Transverse colon (tissue), 4 donors: ENCODE results near the gene RAPGEF4. TPM values are rescaled to one million over a fixed set of nuclear protein-coding genes. Genes with fewer than 3 reads are reported as not detected.

Experiments
- DNase-seq: peaks from one replicate; pipeline ENCODE4 v3.0.0-alpha.2; 2019
- H3K27ac ChIP-seq, 4 donors: fragments of 200-600 bp; sonication (generic); 2 replicates each; pipeline ENCODE4 v1.5.1; 2016 to 2018; ENCODE audit warnings: inconsistent platforms in 4 of 4
- H3K27me3 ChIP-seq: fragments of 200-600 bp; sonication (generic); 2 replicates; pipeline ENCODE4 v1.5.1; 2017; ENCODE audit warnings: inconsistent platforms
- H3K36me3 ChIP-seq, 4 donors: fragments of 200-600 bp; sonication (generic); 2 replicates each; pipeline ENCODE4 v1.5.1; 2017 to 2019; ENCODE audit warnings: inconsistent platforms in 4 of 4
- H3K4me1 ChIP-seq, 4 donors: fragments of 200-600 bp; sonication (generic); 2 replicates each; pipeline ENCODE4 v1.5.1; 2017 to 2020; ENCODE audit warnings: inconsistent platforms in 4 of 4
- H3K4me3 ChIP-seq, 4 donors: fragments of 200-600 bp; sonication (generic); 1 replicate in 1 of 4; 2 replicates in 3 of 4; pipeline versions ENCODE4 v1.5.1 to v1.6.1; 2017 to 2019; ENCODE audit warnings: inconsistent platforms in 4 of 4
- H3K9me3 ChIP-seq, 2 donors: fragments of 200-600 bp; sonication (generic); 2 replicates each; pipeline ENCODE4 v1.5.1; 2017 to 2019; ENCODE audit warnings: inconsistent platforms in 2 of 2
- EP300 ChIP-seq: sonication (generic); formaldehyde crosslinking; IDR thresholded peaks from one replicate; pipeline ENCODE4 v1.6.1; 2017; ENCODE audit warnings: antibody characterized with exemption, low read depth
- POLR2A ChIP-seq: fragments of 450-650 bp; IDR thresholded peaks from one replicate; pipeline ENCODE4 v1.6.1; 2016; ENCODE audit warnings: antibody characterized with exemption, mild to moderate bottlenecking, moderate library complexity
- POLR2AphosphoS5 ChIP-seq, 3 donors: sonication (generic); formaldehyde crosslinking; IDR thresholded peaks; one replicate each; pipeline ENCODE4 v1.6.1; 2016; ENCODE audit warnings: antibody characterized with exemption in 3 of 3
- WGBS, 2 donors: methylation state at CpG; one replicate each; pipeline ENCODE4 v1.1.5; 2018; ENCODE audit warnings: low coverage in 1 of 2; 5-methylcytosine and 5-hydroxymethylcytosine counted together
- in situ Hi-C, 4 donors: fragments of 200-750 bp; cut with MboI; loops; one replicate each; pipeline versions ENCODE4 v1.15.0 to v1.15.1; 2017; ENCODE audit warnings: low sequenced_read_pairs in 3 of 4, low pct_ligation_motif_present in 1 of 4, low pct_unique_long_range_greater_than_20kb in 1 of 4
- intact Hi-C: fragments of 100-400 bp; cut with DNase I; formaldehyde crosslinking; loops from one replicate; pipeline ENCODE4 v1.15.1; 2023; ENCODE audit warnings: low total_unique reads
- total RNA-seq, 4 donors: library from RNA; depleted of rRNA; stranded (reverse); fragments of >200 nt; gene quantifications; one replicate each; pipeline ENCODE4 v1.1.0, GENCODE V29; 2016
- TF ChIP-seq, protein P1 (sequence below), 5 experiments: fragments of 200-600 bp in 3 of 5; fragments of 450-650 bp in 2 of 5; sonication (generic) in 3 of 5; IDR thresholded peaks; 1 replicate in 2 of 5; 2 replicates in 3 of 5; pipeline ENCODE4 v1.5.1; 2016 to 2017; ENCODE audit warnings: antibody characterized with exemption in 5 of 5, inconsistent platforms in 3 of 5, mild to moderate bottlenecking in 2 of 5, moderate library complexity in 1 of 5

Gene RAPGEF4
- total RNA-seq, 4 donors from 2014 or later = 1.4 to 12.3 (median 2.2) TPM; not detected in 1

DNA sequence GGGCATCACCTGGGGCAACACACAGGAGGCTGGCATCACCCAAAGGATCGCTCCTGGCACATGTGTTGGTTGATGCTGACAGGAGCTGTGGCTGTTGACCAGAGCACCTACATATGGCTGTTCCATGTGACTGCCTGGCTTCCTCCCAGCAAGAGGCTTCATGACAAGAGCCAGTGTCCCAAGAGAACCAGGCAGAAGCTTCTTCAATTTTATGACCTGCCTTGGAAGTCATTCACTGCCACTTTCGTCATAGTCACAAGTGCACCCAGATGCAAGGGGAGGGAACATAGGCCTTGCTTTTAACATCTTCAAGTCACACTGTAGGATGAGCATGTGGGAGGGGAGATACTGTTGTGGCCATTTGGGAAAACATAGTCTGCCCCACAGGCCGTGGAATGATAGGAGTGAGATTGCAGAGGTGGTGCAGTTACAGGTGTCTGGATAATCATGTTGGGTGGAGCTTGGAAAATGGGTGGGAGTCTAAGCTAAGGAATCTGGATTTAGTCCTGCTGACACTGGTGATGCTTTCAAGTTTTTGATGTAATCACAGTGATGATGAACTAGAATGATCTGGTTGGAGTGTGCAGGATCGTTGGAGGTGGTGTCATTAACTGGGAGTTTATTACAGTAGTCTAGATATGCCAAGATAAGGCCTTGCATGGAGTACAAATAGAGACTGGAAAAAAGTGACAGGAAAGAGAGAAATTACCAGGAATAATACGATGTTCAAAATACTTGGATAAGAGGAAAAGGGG is 107.0 kb downstream of the RAPGEF4 start:
- in situ Hi-C loops = no loop called here
- Histone ChIP-seq H3K27ac (no peak overlapping the region), H3K36me3 (no peaks in the 10 kb centered on the region), H3K4me3 (no peak overlapping the region), H3K27me3 (no peaks in the 10 kb centered on the region), H3K4me1 (no peaks in the 10 kb centered on the region), H3K9me3 (no peaks in the 10 kb centered on the region)
- intact Hi-C loops = no loop called here
- WGBS, 2 donors = 25 to 62% methylated on average over 2 to 5 of the region's 5 CpGs
- DNase-seq = no peak
- TF ChIP-seq, protein P1, sequence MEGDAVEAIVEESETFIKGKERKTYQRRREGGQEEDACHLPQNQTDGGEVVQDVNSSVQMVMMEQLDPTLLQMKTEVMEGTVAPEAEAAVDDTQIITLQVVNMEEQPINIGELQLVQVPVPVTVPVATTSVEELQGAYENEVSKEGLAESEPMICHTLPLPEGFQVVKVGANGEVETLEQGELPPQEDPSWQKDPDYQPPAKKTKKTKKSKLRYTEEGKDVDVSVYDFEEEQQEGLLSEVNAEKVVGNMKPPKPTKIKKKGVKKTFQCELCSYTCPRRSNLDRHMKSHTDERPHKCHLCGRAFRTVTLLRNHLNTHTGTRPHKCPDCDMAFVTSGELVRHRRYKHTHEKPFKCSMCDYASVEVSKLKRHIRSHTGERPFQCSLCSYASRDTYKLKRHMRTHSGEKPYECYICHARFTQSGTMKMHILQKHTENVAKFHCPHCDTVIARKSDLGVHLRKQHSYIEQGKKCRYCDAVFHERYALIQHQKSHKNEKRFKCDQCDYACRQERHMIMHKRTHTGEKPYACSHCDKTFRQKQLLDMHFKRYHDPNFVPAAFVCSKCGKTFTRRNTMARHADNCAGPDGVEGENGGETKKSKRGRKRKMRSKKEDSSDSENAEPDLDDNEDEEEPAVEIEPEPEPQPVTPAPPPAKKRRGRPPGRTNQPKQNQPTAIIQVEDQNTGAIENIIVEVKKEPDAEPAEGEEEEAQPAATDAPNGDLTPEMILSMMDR (IDR thresholded peaks at IDR 0.05) = no peak
- TF ChIP-seq POLR2AphosphoS5 (IDR thresholded peaks at IDR 0.05) (no peak), EP300 (no peak), POLR2A (no peak)

DNA sequence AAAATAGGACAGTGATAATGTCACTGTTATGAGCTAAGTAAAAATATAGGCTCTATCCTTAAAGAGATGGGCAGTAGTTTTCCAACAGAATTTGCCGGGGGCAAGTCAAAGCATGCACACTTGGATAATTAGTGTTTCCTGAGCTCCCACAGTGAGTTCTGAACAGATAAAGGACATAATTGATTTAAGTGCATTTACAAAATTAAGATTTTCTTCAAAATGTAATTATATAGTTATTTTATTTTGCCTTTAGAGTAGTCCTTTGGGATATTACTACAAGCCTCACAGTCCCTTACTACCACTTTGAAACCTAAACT is 107.6 kb downstream of the RAPGEF4 start:
- no peaks in the 10 kb centered on the region for H3K36me3 ChIP-seq
- TF ChIP-seq, protein P1 (IDR thresholded peaks at IDR 0.05) = no peak
- no peak for TF ChIP-seq EP300
- TF ChIP-seq POLR2AphosphoS5 (IDR thresholded peaks at IDR 0.05) = no peak
- no peak for TF ChIP-seq POLR2A
- no peaks in the 10 kb centered on the region for H3K4me1 ChIP-seq
- H3K4me3 ChIP-seq = no peak overlapping the region
- 98 to 100% methylated on average over 1 of the region's 1 CpG for WGBS, 2 donors
- H3K27ac ChIP-seq = no peak overlapping the region
- H3K9me3 ChIP-seq = no peaks in the 10 kb centered on the region
- DNase-seq = no peak
- H3K27me3 ChIP-seq = no peaks in the 10 kb centered on the region
- in situ Hi-C loops = no loop called here
- intact Hi-C loops = no loop called here

DNA sequence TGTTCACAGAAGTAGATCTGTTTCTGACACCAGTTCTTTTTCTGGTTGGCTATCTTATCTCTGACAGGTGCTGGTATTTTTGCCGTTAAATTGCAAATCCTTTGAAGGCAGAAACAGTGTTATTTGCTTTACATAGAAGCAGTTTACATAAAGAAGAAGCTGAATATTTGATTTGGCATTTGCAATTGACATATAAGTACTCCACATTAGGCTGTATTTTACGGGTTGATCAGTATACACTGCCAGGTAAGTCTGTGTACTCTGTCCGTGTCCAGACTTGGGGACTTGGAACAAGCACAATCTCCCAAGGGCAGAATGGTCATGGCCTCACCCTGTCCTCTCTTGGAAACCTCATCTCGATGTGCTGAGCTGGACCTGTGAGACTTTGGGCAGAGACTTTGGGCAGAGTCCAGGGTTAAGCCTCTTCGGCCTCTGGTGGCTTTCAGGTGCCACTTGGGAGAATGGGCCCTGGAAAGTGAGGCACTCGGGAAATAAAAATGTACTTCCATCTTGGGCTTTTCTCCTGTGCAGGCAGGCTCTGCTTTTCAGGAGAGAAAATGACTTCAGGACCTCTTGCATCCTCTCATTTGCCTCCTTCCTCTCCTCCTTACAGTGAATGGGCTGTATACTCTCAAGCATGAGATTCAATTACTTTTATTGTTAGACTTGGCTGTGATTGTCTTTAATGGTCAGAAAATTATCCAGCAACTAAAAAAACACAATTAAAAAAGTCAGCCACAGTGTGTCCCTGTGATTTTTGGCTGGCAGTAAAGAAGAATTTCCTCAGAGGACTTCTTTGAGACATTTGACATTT is 108.5 kb downstream of the RAPGEF4 start:
- no peak for DNase-seq
- in situ Hi-C loops (no loop called here), intact Hi-C loops (no loop called here)
- Histone ChIP-seq H3K4me1 (no peaks in the 10 kb centered on the region), H3K9me3 (no peaks in the 10 kb centered on the region), H3K27me3 (no peaks in the 10 kb centered on the region), H3K27ac (no peak overlapping the region), H3K4me3 (no peak overlapping the region), H3K36me3 (no peaks in the 10 kb centered on the region)
- TF ChIP-seq EP300 = no peak
- TF ChIP-seq, protein P1 (IDR thresholded peaks at IDR 0.05) = no peak
- TF ChIP-seq POLR2AphosphoS5 (IDR thresholded peaks at IDR 0.05) = no peak
- TF ChIP-seq POLR2A = no peak
- 69% methylated on average over 6 of the region's 6 CpGs; no CpG with 5 or more reads in 1 of the 2 donors for WGBS, 2 donors

DNA sequence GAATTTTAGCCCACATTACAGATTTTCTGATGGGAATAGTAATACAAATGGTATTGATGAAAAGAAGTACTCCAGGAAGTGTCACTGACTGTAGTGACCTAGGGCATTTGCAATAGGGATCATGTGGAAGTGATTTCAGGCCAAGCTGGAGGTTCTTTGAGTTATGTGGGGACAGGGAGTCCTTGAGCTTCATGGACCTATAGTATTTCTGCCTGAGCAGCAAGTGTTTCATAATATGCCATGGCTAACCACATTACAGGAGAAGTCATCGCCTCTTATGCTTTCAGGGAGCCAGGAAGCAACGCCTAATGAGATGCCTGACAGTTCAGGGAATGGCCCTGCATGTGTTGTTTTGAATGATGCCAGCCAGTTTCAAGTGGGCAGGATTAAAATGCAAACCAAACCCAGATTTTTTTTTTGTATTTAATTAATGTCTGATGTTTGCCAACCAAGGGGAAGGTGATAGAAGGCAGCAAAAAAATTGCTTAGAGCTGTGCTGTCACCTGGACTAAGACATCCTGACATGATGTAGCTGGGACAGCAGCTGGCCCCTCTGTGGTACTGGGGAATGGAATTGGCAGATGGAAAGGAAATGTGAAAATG is 109.5 kb downstream of the RAPGEF4 start:
- TF ChIP-seq POLR2A = no peak
- TF ChIP-seq POLR2AphosphoS5 (IDR thresholded peaks at IDR 0.05) = no peak
- no peak for TF ChIP-seq EP300
- TF ChIP-seq, protein P1 (IDR thresholded peaks at IDR 0.05) = no peak

More for the DNA sequence above, 109.5 kb downstream of the RAPGEF4 start:
- H3K27ac ChIP-seq = no peak overlapping the region
- DNase-seq = no peak
- H3K27me3 ChIP-seq = no peaks in the 10 kb centered on the region
- intact Hi-C loops (no loop called here), in situ Hi-C loops (no loop called here)
- WGBS, 2 donors = 82% methylated on average over 2 of the region's 2 CpGs; no CpG with 5 or more reads in 1 of the 2 donors
- no peaks in the 10 kb centered on the region for H3K36me3 ChIP-seq
- no peak overlapping the region for H3K4me3 ChIP-seq
- no peaks in the 10 kb centered on the region for H3K4me1 ChIP-seq
- no peaks in the 10 kb centered on the region for H3K9me3 ChIP-seq
